WTC11 (cell line): ENCODE results near the gene LTA4H.

ENCODE experiments used
- CREB1 ChIP-seq: sonication (generic); formaldehyde crosslinking; IDR thresholded peaks from 2 replicates; pipeline ENCODE4 v1.8.0; 2023; ENCODE audit warnings: mild to moderate bottlenecking, missing genetic modification reagents
- KAT7 ChIP-seq: sonication (generic); formaldehyde crosslinking; IDR thresholded peaks from 2 replicates; pipeline ENCODE4 v1.8.1; 2023; ENCODE audit warnings: missing genetic modification reagents, mild to moderate bottlenecking, borderline replicate concordance
- MYBL2 ChIP-seq: sonication (generic); formaldehyde crosslinking; IDR thresholded peaks from 2 replicates; pipeline ENCODE4 v1.8.1; 2023; ENCODE audit warnings: mild to moderate bottlenecking, moderate library complexity, missing genetic modification reagents
- NR2C2 ChIP-seq: sonication (generic); formaldehyde crosslinking; IDR thresholded peaks from 2 replicates; pipeline ENCODE4 v1.8.0; 2022; ENCODE audit warnings: mild to moderate bottlenecking, missing genetic modification reagents
- RELA ChIP-seq: sonication (generic); formaldehyde crosslinking; IDR thresholded peaks from 2 replicates; pipeline ENCODE4 v1.8.1; 2022; ENCODE audit warnings: missing genetic modification reagents, mild to moderate bottlenecking, borderline replicate concordance
- SP1 ChIP-seq: sonication (generic); formaldehyde crosslinking; conservative IDR thresholded peaks from 2 replicates; pipeline ENCODE4 v1.8.1; 2022; ENCODE audit warnings: missing genetic modification reagents
- TF ChIP-seq, protein P1 (sequence below): fragments of 200-600 bp; IDR thresholded peaks from 2 replicates; pipeline ENCODE4 v1.8.0; 2022; ENCODE audit warnings: antibody characterized with exemption
- TF ChIP-seq, protein P2 (sequence below): sonication (generic); formaldehyde crosslinking; IDR thresholded peaks from 2 replicates; pipeline ENCODE4 v1.8.1; 2023; ENCODE audit warnings: mild to moderate bottlenecking, missing genetic modification reagents, borderline replicate concordance
- TF ChIP-seq, protein P3 (sequence below): sonication (generic); formaldehyde crosslinking; IDR thresholded peaks from 2 replicates; pipeline ENCODE4 v1.8.0; 2022; ENCODE audit warnings: mild to moderate bottlenecking, missing genetic modification reagents
- TF ChIP-seq, protein P4 (sequence below): sonication (generic); formaldehyde crosslinking; IDR thresholded peaks from 2 replicates; pipeline ENCODE4 v1.8.1; 2022; ENCODE audit warnings: mild to moderate bottlenecking, missing genetic modification reagents, moderate library complexity, borderline replicate concordance
- TF ChIP-seq, protein P5 (sequence below): sonication (generic); formaldehyde crosslinking; IDR thresholded peaks from 2 replicates; pipeline ENCODE4 v1.8.1; 2023; ENCODE audit warnings: mild to moderate bottlenecking, missing genetic modification reagents, moderate library complexity

DNA sequence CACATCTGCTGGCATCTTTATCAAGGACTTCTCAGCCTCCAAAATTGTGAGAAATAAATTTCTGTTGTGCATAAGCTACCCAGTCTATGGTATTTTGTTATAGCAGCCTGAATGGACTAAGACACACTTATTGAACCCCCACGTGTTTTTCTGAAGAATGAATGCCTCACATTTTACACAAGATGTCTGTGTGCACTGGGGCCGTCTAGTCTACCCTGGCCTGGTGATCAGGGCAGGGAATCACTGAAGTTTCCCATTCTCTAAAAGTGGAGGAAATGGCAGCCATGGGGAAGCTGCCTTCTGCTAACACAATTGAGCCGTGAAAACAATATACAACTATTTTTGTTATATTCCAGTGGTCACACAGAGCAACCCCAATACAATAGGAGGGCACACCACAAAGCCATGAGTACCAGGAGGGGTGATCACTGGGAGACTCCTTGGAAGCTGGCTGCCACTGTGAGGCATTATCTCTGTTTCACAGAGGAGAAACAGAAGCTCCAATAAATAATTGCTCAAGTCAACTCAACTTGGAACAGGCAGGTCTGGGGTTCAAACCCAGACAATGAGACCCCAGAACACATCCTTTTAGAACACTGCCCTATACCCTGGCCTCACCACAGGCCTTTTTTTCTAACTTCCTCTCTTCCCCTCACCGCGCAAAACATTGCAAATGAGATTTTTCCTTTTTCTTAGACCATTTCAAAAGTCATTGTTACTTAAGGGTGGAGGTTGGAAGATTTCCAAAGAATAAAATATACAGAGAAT is 18.3 kb upstream of the LTA4H start:
- no peak for TF ChIP-seq SP1 (CRISPR knock-in tag)
- TF ChIP-seq, protein P1, sequence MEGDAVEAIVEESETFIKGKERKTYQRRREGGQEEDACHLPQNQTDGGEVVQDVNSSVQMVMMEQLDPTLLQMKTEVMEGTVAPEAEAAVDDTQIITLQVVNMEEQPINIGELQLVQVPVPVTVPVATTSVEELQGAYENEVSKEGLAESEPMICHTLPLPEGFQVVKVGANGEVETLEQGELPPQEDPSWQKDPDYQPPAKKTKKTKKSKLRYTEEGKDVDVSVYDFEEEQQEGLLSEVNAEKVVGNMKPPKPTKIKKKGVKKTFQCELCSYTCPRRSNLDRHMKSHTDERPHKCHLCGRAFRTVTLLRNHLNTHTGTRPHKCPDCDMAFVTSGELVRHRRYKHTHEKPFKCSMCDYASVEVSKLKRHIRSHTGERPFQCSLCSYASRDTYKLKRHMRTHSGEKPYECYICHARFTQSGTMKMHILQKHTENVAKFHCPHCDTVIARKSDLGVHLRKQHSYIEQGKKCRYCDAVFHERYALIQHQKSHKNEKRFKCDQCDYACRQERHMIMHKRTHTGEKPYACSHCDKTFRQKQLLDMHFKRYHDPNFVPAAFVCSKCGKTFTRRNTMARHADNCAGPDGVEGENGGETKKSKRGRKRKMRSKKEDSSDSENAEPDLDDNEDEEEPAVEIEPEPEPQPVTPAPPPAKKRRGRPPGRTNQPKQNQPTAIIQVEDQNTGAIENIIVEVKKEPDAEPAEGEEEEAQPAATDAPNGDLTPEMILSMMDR, result no peak
- TF ChIP-seq KAT7 (CRISPR knock-in tag), result no peak
- no peak for TF ChIP-seq MYBL2 (CRISPR knock-in tag)
- TF ChIP-seq CREB1 (CRISPR knock-in tag), result no peak
- TF ChIP-seq, protein P2, sequence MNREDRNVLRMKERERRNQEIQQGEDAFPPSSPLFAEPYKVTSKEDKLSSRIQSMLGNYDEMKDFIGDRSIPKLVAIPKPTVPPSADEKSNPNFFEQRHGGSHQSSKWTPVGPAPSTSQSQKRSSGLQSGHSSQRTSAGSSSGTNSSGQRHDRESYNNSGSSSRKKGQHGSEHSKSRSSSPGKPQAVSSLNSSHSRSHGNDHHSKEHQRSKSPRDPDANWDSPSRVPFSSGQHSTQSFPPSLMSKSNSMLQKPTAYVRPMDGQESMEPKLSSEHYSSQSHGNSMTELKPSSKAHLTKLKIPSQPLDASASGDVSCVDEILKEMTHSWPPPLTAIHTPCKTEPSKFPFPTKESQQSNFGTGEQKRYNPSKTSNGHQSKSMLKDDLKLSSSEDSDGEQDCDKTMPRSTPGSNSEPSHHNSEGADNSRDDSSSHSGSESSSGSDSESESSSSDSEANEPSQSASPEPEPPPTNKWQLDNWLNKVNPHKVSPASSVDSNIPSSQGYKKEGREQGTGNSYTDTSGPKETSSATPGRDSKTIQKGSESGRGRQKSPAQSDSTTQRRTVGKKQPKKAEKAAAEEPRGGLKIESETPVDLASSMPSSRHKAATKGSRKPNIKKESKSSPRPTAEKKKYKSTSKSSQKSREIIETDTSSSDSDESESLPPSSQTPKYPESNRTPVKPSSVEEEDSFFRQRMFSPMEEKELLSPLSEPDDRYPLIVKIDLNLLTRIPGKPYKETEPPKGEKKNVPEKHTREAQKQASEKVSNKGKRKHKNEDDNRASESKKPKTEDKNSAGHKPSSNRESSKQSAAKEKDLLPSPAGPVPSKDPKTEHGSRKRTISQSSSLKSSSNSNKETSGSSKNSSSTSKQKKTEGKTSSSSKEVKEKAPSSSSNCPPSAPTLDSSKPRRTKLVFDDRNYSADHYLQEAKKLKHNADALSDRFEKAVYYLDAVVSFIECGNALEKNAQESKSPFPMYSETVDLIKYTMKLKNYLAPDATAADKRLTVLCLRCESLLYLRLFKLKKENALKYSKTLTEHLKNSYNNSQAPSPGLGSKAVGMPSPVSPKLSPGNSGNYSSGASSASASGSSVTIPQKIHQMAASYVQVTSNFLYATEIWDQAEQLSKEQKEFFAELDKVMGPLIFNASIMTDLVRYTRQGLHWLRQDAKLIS (CRISPR knock-in tag), result no peak
- TF ChIP-seq, protein P3, sequence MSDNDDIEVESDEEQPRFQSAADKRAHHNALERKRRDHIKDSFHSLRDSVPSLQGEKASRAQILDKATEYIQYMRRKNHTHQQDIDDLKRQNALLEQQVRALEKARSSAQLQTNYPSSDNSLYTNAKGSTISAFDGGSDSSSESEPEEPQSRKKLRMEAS, result no peak
- TF ChIP-seq, protein P4, sequence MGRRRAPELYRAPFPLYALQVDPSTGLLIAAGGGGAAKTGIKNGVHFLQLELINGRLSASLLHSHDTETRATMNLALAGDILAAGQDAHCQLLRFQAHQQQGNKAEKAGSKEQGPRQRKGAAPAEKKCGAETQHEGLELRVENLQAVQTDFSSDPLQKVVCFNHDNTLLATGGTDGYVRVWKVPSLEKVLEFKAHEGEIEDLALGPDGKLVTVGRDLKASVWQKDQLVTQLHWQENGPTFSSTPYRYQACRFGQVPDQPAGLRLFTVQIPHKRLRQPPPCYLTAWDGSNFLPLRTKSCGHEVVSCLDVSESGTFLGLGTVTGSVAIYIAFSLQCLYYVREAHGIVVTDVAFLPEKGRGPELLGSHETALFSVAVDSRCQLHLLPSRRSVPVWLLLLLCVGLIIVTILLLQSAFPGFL (CRISPR knock-in tag), result no peak
- TF ChIP-seq NR2C2 (CRISPR knock-in tag), result no peak
- TF ChIP-seq RELA (CRISPR knock-in tag), result no peak
- TF ChIP-seq, protein P5, sequence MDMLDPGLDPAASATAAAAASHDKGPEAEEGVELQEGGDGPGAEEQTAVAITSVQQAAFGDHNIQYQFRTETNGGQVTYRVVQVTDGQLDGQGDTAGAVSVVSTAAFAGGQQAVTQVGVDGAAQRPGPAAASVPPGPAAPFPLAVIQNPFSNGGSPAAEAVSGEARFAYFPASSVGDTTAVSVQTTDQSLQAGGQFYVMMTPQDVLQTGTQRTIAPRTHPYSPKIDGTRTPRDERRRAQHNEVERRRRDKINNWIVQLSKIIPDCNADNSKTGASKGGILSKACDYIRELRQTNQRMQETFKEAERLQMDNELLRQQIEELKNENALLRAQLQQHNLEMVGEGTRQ (CRISPR knock-in tag), result no peak
